CD14-positive monocyte (primary cell): Measurements from ENCODE around the gene FLT3LG. TPM values are rescaled to one million over a fixed set of nuclear protein-coding genes. Genes with fewer than 3 reads are reported as not detected.
A peak's percentile ranks its signal among the peaks of the same experiment; 100 is the strongest.

Experiments used
- DNase-seq, 3 donors: peaks; one replicate each; pipeline ENCODE4 v3.0.0-alpha.2; 2011 to 2022
- H2AFZ ChIP-seq: 2 replicates; pipeline ENCODE4 v1.6.0; 2012; ENCODE audit warnings: mild to moderate bottlenecking, low read depth, low read length, inconsistent platforms; ENCODE audit not compliant: insufficient read depth, poor library complexity, severe bottlenecking
- H3K27ac ChIP-seq, 2 donors: 1 replicate in 1 of 2; 2 replicates in 1 of 2; pipeline ENCODE4 v1.5.1; 2012 to 2013; ENCODE audit warnings: low read length in 2 of 2, control low read depth in 1 of 2, inconsistent platforms in 1 of 2, low read depth in 1 of 2, mild to moderate bottlenecking in 1 of 2
- H3K27me3 ChIP-seq, 2 donors: one replicate each; pipeline versions ENCODE4 v1.6.0 to v1.6.1; 2011 to 2013; ENCODE audit warnings: low read length in 2 of 2; ENCODE audit not compliant: control insufficient read depth in 2 of 2, insufficient read depth in 2 of 2
- H3K36me3 ChIP-seq, 2 donors: replicated peaks in 1 of 2; 1 replicate in 1 of 2; 2 replicates in 1 of 2; pipeline versions ENCODE4 v1.5.1 to v1.6.1; 2012 to 2013; ENCODE audit warnings: low read length in 2 of 2, control low read depth in 1 of 2, inconsistent platforms in 1 of 2, mild to moderate bottlenecking in 1 of 2; ENCODE audit not compliant: insufficient read depth in 2 of 2, control insufficient read depth in 1 of 2
- H3K4me1 ChIP-seq, 2 donors: 1 replicate in 1 of 2; 2 replicates in 1 of 2; pipeline versions ENCODE4 v1.5.1 to v1.6.1; 2012 to 2013; ENCODE audit warnings: low read length in 2 of 2, control low read depth in 1 of 2, inconsistent platforms in 1 of 2, mild to moderate bottlenecking in 1 of 2, moderate library complexity in 1 of 2; ENCODE audit not compliant: insufficient read depth in 2 of 2, control insufficient read depth in 1 of 2
- H3K4me2 ChIP-seq: replicated peaks from 2 replicates; pipeline ENCODE3; 2012; ENCODE audit warnings: low read length, moderate library complexity, mild to moderate bottlenecking; ENCODE audit not compliant: poor library complexity, severe bottlenecking; ENCODE audit errors: extremely low read depth
- H3K4me3 ChIP-seq, 3 experiments: fragments of 200-600 bp in 1 of 3; sonication (generic) in 1 of 3; replicated peaks in 1 of 3; 1 replicate in 2 of 3; 2 replicates in 1 of 3; pipeline ENCODE4 v1.5.1; 2011 to 2013; ENCODE audit warnings: low read length in 3 of 3, mild to moderate bottlenecking in 3 of 3, control low read depth in 2 of 3, low read depth in 2 of 3, inconsistent platforms in 1 of 3, moderate library complexity in 1 of 3
- H3K79me2 ChIP-seq: 2 replicates; pipeline ENCODE4 v1.6.0; 2012; ENCODE audit warnings: mild to moderate bottlenecking, control low read depth, inconsistent platforms, low read length, moderate library complexity; ENCODE audit not compliant: insufficient read depth
- H3K9ac ChIP-seq: 2 replicates; pipeline ENCODE4 v1.6.0; 2017; ENCODE audit warnings: low read length, mild to moderate bottlenecking; ENCODE audit not compliant: insufficient read depth, poor library complexity, severe bottlenecking
- H3K9me3 ChIP-seq, 2 donors: replicated peaks in 1 of 2; 1 replicate in 1 of 2; 2 replicates in 1 of 2; pipeline versions ENCODE4 v1.5.1 to v1.6.1; 2012 to 2013; ENCODE audit warnings: low read length in 2 of 2, control low read depth in 1 of 2; ENCODE audit not compliant: control insufficient read depth in 1 of 2, insufficient read depth in 1 of 2
- H4K20me1 ChIP-seq: 2 replicates; pipeline ENCODE4 v1.6.0; 2012; ENCODE audit warnings: mild to moderate bottlenecking, low read length, control low read depth, moderate library complexity; ENCODE audit not compliant: insufficient read depth
- H3K27ac Mint-ChIP-seq, 7 donors: one replicate each; pipeline ENCODE4 v1.8.0; 2020; ENCODE audit warnings: mild to moderate bottlenecking in 7 of 7, mixed read lengths in 7 of 7, moderate library complexity in 6 of 7, inconsistent platforms in 2 of 7
- H3K27me3 Mint-ChIP-seq, 3 donors: one replicate each; pipeline ENCODE4 v1.8.0; 2021 to 2022; ENCODE audit warnings: low read depth in 3 of 3, mild to moderate bottlenecking in 3 of 3, mixed read lengths in 3 of 3, moderate library complexity in 3 of 3, inconsistent platforms in 1 of 3
- H3K36me3 Mint-ChIP-seq, 2 donors: one replicate each; pipeline ENCODE4 v1.8.0; 2020; ENCODE audit warnings: mixed read lengths in 2 of 2, inconsistent platforms in 1 of 2, mild to moderate bottlenecking in 1 of 2
- H3K4me1 Mint-ChIP-seq: one replicate; pipeline ENCODE4 v1.8.0; 2020; ENCODE audit warnings: mild to moderate bottlenecking, mixed read lengths
- H3K4me3 Mint-ChIP-seq, 2 donors: one replicate each; pipeline ENCODE4 v1.8.0; 2020; ENCODE audit warnings: mild to moderate bottlenecking in 2 of 2, mixed read lengths in 2 of 2, moderate library complexity in 1 of 2
- H3K9me3 Mint-ChIP-seq, 7 donors: one replicate each; pipeline ENCODE4 v1.8.0; 2020 to 2022; ENCODE audit warnings: mixed read lengths in 7 of 7, mild to moderate bottlenecking in 6 of 7, moderate library complexity in 6 of 7, inconsistent platforms in 2 of 7
- WGBS: methylation state at CpG from one replicate; pipeline ENCODE4 v1.1.5; 2013; ENCODE audit warnings: missing lambda C conversion rate; ENCODE audit not compliant: insufficient coverage; 5-methylcytosine and 5-hydroxymethylcytosine counted together
- intact Hi-C, 2 donors: fragments of 100-400 bp; cut with micrococcal nuclease; formaldehyde crosslinking; loops; one replicate each; pipeline versions ENCODE4 v1.15.0 to v1.15.1; 2023
- polyA plus RNA-seq, 3 donors: library from polyadenylated mRNA; depleted of rRNA in 1 of 3; unstranded in 2 of 3; stranded (reverse) in 1 of 3; fragments of 300-500 nt in 2 of 3; fragments of >200 nt in 1 of 3; fragmentation: Illumina TruSeq in 2 of 3; gene quantifications; 1 replicate in 2 of 3; 2 replicates in 1 of 3; pipeline ENCODE4 v1.2.3, GENCODE V29; 2012 to 2021
- TF ChIP-seq, protein P1 (sequence below): fragments of 200-600 bp; IDR thresholded peaks from one replicate; pipeline ENCODE4 v1.8.0; 2022; ENCODE audit warnings: antibody characterized with exemption, mild to moderate bottlenecking

The FLT3LG gene
- polyA plus RNA-seq, 3 donors: 5.0 to 13.8 (median 6.9) TPM

DNA sequence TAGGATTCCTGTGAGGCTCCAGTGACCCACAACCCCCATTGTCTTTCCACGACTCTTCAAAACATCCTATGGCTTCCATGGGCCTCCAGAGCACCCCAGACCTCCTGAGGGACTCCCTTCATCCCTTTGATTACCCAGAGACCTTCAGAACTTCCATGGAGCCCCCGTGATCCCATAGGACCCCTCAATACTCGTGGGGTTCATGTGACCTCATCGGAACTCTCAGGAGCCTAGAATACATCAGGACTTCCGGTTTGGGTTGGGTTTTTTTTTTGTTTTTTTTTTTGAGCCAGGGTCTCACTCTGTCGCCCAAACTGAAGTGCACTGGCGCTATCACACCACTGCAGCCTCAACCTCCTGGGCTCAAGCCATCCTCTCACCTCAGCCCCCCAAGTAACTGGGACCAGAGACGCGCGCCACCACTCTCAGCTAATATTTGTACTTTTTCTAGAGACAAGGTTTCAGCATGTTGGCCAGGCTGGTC, 20.2 kb upstream of the FLT3LG start:
- peaks cover 42% of the 10 kb centered on the region for H3K79me2 ChIP-seq
- Mint-ChIP-seq H3K36me3 (peaks cover 32 to 44% of the 10 kb centered on the region in 2 donors), H3K4me3 (peak overlapping the region; percentile 93 to 100), H3K27me3 (peaks cover 0 to 5% (median 0%) of the 10 kb centered on the region in 3 donors), H3K4me1 (peaks cover 30% of the 10 kb centered on the region), H3K27ac (peak overlapping the region; percentile 99 to 100 (median 100)), H3K9me3 (peaks cover 0 to 2% (median 0%) of the 10 kb centered on the region in 7 donors)
- peak overlapping the region; percentile 92 to 98 for H3K27ac ChIP-seq
- H3K4me2 ChIP-seq: peak overlapping the region; percentile 99
- DNase-seq: peak in 1 of 3 donors; percentile 48
- peaks cover 4% of the 10 kb centered on the region for H4K20me1 ChIP-seq
- H3K9me3 ChIP-seq: no peaks in the 10 kb centered on the region
- H2AFZ ChIP-seq: peak overlapping the region; percentile 82
- H3K4me1 ChIP-seq: peaks cover 28 to 39% of the 10 kb centered on the region in 2 donors
- peak overlapping the region; percentile 69 to 98 (median 71) for H3K4me3 ChIP-seq
- H3K27me3 ChIP-seq: no peaks in the 10 kb centered on the region
- WGBS: 57% methylated on average over 6 of the region's 10 CpGs
- TF ChIP-seq, protein P1, sequence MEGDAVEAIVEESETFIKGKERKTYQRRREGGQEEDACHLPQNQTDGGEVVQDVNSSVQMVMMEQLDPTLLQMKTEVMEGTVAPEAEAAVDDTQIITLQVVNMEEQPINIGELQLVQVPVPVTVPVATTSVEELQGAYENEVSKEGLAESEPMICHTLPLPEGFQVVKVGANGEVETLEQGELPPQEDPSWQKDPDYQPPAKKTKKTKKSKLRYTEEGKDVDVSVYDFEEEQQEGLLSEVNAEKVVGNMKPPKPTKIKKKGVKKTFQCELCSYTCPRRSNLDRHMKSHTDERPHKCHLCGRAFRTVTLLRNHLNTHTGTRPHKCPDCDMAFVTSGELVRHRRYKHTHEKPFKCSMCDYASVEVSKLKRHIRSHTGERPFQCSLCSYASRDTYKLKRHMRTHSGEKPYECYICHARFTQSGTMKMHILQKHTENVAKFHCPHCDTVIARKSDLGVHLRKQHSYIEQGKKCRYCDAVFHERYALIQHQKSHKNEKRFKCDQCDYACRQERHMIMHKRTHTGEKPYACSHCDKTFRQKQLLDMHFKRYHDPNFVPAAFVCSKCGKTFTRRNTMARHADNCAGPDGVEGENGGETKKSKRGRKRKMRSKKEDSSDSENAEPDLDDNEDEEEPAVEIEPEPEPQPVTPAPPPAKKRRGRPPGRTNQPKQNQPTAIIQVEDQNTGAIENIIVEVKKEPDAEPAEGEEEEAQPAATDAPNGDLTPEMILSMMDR: no peak
- H3K36me3 ChIP-seq: peaks cover 14 to 22% of the 10 kb centered on the region in 2 donors
- intact Hi-C loops: loop anchor here (5.0 to 10.0 kb wide), 3 partner anchors 34 to 369 kb away; partner anchors contain the start of genes RPL13A (in 1 of the 2), RPS11 (in 1 of the 2) and SNRNP70 (in 1 of the 2)
- H3K9ac ChIP-seq: peak overlapping the region; percentile 84

DNA sequence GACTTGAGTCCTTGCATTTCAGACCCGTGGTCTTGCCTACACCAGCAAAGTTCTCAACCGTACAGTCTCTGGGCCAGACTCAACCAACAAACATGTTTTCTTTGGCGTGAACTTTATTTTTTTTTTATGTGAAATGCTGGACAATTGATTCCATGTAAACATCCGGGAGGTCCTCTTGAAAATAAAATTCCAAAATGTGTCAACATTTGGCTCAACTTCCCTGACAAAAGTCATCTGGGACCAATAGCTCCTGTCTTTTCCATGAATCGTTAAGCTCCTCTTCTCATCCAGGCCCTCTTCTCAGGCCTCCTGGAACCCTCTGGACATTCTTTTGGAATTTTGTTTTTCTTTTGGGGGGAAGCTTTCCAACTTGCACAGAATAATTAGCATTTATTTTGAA, 18.2 kb upstream of the FLT3LG start:
- Histone ChIP-seq H3K4me2 (no peak overlapping the region), H3K27ac (no peak overlapping the region), H4K20me1 (peaks cover 4% of the 10 kb centered on the region), H3K36me3 (peaks cover 22 to 32% of the 10 kb centered on the region in 2 donors), H3K9ac (no peak overlapping the region), H3K4me1 (peaks cover 25 to 32% of the 10 kb centered on the region in 2 donors), H3K4me3 (no peak overlapping the region), H3K9me3 (no peaks in the 10 kb centered on the region), H3K27me3 (no peaks in the 10 kb centered on the region), H3K79me2 (peaks cover 37% of the 10 kb centered on the region), H2AFZ (no peak overlapping the region)
- peaks cover 20% of the 10 kb centered on the region for H3K4me1 Mint-ChIP-seq
- peaks cover 0 to 5% (median 0%) of the 10 kb centered on the region in 3 donors for H3K27me3 Mint-ChIP-seq
- WGBS: 91% methylated on average over 1 of the region's 5 CpGs
- intact Hi-C loops: loop anchor here in 1 of 2 donors (10.0 kb wide), 1 partner anchor 371 kb away; the partner anchor contains the start of gene SNRNP70
- peaks cover 0 to 2% (median 0%) of the 10 kb centered on the region in 7 donors for H3K9me3 Mint-ChIP-seq
- peaks cover 30 to 44% of the 10 kb centered on the region in 2 donors for H3K36me3 Mint-ChIP-seq
- TF ChIP-seq, protein P1: no peak
- no peak overlapping the region for H3K4me3 Mint-ChIP-seq
- DNase-seq: no peak
- no peak overlapping the region for H3K27ac Mint-ChIP-seq
